ENCODE measurements around the gene ERI2.
"Not testable (repeated sequence)": the region's sequence is repeated elsewhere in the genome, so short reads cannot be mapped to it uniquely, and the experiment has no call there.

ERI2 gene

DNA sequence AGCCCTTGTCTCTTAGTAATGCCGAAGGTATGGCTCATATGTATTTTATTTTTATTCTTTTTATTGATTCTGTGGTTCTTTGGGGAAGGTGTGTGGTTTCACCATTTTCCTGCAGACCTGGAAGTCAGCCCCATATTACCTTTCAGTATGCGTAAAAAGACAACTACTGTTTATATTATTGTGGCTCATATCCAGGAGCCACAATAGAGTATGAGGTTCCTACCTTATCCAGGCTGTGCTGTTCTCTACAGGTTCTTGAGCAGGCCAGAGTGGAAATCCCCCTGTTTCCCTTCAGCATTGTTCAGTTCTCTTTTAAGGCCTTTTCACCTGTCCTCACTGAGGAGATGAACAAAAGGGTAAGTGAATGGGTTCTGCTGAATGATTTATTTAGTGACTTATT, 33.2 kb upstream of the ERI2 start:
- DNase-seq (no peak), ATAC-seq (replicated peaks) (no peak)
- Mint-ChIP-seq H3K36me3 (ENCODE audit: insufficient read depth) (no peaks in the 10 kb centered on the region), H3K9me3 (no peaks in the 10 kb centered on the region), H3K27ac (no peak overlapping the region), H3K4me1 (ENCODE audit: low read depth in 2 of 2) (peaks cover 8 to 9% of the 10 kb centered on the region in 2 donors), H3K4me3 (no peak overlapping the region), H3K27me3 (no peaks in the 10 kb centered on the region)

DNA sequence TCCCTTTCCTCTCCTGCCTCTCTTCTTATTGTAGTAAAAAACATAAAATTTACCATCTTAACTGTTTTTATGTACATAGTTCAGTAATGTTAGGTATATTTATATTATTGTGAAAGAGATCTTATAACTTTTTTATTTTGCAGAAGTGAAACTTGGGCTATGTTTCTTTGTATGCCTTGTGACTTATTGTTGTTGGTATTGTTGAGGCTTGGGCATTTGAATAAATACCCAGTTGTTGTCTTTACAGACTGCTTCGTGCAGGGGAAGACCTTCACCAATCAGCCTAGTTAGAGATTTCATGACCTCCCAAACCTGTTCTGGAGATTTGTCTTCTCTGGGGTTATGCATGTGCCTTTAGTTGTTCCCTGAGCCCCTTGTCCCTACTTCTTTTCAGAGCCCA, 32.0 kb upstream of the ERI2 start:
- Mint-ChIP-seq H3K4me1 (ENCODE audit: low read depth in 2 of 2) (no peaks in the 10 kb centered on the region), H3K9me3 (no peaks in the 10 kb centered on the region), H3K27me3 (no peaks in the 10 kb centered on the region), H3K27ac (no peak overlapping the region), H3K36me3 (ENCODE audit: insufficient read depth) (no peaks in the 10 kb centered on the region), H3K4me3 (no peak overlapping the region)
- ATAC-seq (replicated peaks) (no peak), DNase-seq (no peak)

DNA sequence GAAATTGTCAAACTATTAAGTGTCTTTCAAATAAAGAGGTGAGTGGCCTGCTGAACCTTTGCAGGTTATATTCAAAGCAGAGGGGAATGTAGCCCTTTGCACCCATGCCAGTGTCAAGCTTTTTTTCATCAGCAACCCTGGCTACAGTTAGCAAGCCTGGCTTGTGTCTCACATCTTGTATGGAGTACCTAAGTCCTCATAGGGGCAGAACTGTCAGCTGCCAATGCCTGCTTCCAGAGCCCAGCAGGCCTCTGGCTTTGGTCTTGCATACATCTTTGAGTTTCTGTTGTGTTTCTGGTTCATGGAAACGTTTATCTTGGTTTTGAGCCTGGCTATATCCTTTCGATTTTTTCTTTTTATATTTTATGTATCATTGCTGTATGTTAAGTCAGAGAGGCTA, 26.8 kb upstream of the ERI2 start:
- Mint-ChIP-seq H3K27ac (no peak overlapping the region), H3K36me3 (ENCODE audit: insufficient read depth) (no peaks in the 10 kb centered on the region), H3K4me3 (no peak overlapping the region), H3K4me1 (ENCODE audit: low read depth in 2 of 2) (no peaks in the 10 kb centered on the region), H3K9me3 (no peaks in the 10 kb centered on the region), H3K27me3 (no peaks in the 10 kb centered on the region)
- ATAC-seq (replicated peaks) (no peak), DNase-seq (no peak)

DNA sequence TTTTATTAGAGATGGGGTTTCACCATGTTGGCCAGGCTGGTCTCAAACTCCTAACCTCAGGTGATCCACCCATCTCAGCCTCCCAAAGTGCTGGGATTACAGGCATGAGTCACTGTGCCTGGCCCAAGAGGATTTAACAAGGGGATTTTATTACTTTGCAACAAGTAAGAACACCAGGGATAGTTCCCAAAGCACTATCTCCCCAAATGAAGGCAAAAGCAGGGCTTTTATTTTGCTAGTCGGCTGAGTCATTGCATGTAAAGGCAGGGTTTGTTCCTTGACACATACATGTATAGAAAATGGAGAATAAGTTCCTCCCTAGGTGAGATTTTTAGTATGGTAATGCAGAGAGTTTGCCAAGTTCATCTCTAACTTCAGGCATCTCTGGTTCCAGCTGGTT, 24.1 kb upstream of the ERI2 start:
- Mint-ChIP-seq H3K9me3 (no peaks in the 10 kb centered on the region), H3K27me3 (no peaks in the 10 kb centered on the region), H3K36me3 (ENCODE audit: insufficient read depth) (no peaks in the 10 kb centered on the region), H3K4me3 (no peak overlapping the region), H3K4me1 (ENCODE audit: low read depth in 2 of 2) (no peaks in the 10 kb centered on the region), H3K27ac (no peak overlapping the region)
- ATAC-seq (replicated peaks) (no peak), DNase-seq (no peak)

DNA sequence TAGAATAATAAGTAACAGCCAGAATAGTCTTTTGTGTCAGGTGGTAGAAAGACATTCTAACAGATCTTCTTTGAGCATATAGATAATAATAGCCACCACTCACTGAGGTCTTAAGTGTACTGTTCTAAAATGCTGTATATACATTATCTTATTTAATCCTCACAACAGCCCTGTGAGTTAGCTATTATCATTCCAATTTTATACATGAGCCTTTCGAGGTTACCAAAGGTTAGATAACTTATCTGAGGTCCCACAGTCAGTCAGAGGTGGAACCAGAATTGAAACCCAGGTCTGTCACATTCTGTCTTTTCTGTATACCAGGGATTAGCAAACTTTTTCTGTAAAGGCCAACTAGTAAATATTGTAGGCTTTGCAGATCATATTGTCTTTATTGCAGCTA, 23.3 kb upstream of the ERI2 start:
- Mint-ChIP-seq H3K27ac (no peak overlapping the region), H3K4me1 (ENCODE audit: low read depth in 2 of 2) (no peaks in the 10 kb centered on the region), H3K36me3 (ENCODE audit: insufficient read depth) (no peaks in the 10 kb centered on the region), H3K9me3 (no peaks in the 10 kb centered on the region), H3K27me3 (no peaks in the 10 kb centered on the region), H3K4me3 (no peak overlapping the region)
- ATAC-seq (replicated peaks) (no peak), DNase-seq (no peak)

DNA sequence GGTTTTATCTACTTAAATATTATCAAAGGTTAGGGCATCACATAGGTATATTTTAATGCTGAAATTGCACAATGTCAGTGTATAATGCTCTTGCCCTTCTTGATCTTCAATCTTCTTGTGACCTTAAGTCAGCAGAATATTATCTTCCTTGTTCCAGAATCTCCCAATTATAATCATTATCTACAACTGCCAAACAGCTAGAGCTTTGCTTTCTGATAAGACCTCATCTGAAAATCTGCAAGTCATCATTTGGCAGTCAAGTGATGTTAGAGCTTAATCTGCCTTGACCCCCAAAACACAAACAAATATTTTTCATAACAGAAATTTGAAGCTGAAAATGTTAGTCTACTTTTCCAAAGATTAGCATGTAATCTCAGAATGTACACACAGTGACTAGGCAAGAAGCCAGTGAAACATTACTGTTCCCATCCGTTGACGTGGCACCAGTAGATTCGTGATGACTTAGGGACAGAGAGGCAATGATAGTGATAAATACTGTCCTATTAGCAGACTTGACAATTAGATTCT, 19.8 kb upstream of the ERI2 start:
- DNase-seq = no peak

DNA sequence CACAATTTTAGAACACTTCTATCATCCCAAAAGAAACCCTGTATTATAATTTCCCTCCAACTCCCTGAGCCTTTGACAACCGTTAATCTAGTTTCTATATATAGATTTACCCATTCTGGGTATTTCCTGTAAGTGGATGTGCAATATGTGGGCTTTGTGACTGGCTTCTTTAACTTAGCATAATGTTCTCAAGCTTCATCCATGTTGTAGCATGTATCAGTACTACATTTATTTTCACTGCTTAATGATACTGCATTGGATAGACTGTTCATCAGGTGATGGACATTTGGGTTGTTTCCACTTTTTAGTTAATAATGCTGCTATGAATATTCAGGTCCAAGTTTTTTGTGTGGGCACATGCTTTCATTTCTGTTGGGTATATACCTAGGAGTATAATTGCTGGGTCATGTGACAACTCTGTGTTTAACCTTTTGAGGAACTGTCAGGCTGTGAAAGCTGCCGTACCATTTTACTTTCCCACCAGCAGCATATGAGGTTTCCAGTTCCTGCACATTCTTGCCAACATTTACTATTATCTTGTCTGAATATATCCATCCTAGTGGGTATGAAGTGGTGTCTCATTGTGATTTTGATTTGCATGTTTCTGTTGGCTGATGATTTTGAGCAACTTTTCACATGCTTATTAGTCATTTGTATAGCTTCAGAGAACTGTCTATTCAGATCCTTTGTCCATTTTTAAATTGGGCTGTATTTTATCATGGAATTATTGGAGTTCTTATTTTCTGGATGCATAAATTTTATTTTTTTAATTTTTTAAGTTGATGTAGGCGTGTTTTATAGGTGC, 16.5 kb upstream of the ERI2 start:
- H3K4me1 Mint-ChIP-seq (ENCODE audit: low read depth in 2 of 2) = no peaks in the 10 kb centered on the region
- H3K4me3 Mint-ChIP-seq = no peak overlapping the region
- H3K9me3 Mint-ChIP-seq = no peaks in the 10 kb centered on the region
- no peak for DNase-seq
- no peaks in the 10 kb centered on the region for H3K27me3 Mint-ChIP-seq
- ATAC-seq (replicated peaks) = no peak
- H3K36me3 Mint-ChIP-seq (ENCODE audit: insufficient read depth) = no peaks in the 10 kb centered on the region
- no peak overlapping the region for H3K27ac Mint-ChIP-seq

More for the DNA sequence above, 19.8 kb upstream of the ERI2 start:
- H3K4me3 Mint-ChIP-seq = no peak overlapping the region
- H3K27ac Mint-ChIP-seq = no peak overlapping the region
- no peaks in the 10 kb centered on the region for H3K27me3 Mint-ChIP-seq
- no peaks in the 10 kb centered on the region for H3K4me1 Mint-ChIP-seq (ENCODE audit: low read depth in 2 of 2)
- H3K9me3 Mint-ChIP-seq = no peaks in the 10 kb centered on the region
- H3K36me3 Mint-ChIP-seq (ENCODE audit: insufficient read depth) = no peaks in the 10 kb centered on the region
- ATAC-seq (replicated peaks) = no peak

DNA sequence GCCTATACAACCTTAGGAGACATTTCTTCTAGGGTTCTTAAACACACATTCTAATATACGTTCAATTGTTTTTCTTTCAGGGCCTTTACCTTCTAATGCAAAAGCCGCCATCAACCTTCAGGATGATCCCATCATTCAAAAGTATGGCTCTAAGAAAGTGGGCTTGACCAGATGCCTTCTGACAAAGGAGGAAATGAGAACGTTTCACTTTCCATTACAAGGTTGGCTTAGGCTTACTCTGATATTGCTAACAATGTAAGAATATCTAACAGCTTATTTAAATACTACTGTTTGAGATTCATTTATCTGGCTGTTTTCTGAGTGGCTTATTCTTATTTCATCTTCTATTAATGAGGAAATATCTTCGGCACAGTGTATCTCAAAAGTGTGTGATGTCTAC, 15.4 kb upstream of the ERI2 start:
- ATAC-seq (replicated peaks) (no peak), DNase-seq (no peak)
- Mint-ChIP-seq H3K36me3 (ENCODE audit: insufficient read depth) (no peaks in the 10 kb centered on the region), H3K9me3 (no peaks in the 10 kb centered on the region), H3K4me1 (ENCODE audit: low read depth in 2 of 2) (no peaks in the 10 kb centered on the region), H3K4me3 (no peak overlapping the region), H3K27ac (no peak overlapping the region), H3K27me3 (no peaks in the 10 kb centered on the region)

DNA sequence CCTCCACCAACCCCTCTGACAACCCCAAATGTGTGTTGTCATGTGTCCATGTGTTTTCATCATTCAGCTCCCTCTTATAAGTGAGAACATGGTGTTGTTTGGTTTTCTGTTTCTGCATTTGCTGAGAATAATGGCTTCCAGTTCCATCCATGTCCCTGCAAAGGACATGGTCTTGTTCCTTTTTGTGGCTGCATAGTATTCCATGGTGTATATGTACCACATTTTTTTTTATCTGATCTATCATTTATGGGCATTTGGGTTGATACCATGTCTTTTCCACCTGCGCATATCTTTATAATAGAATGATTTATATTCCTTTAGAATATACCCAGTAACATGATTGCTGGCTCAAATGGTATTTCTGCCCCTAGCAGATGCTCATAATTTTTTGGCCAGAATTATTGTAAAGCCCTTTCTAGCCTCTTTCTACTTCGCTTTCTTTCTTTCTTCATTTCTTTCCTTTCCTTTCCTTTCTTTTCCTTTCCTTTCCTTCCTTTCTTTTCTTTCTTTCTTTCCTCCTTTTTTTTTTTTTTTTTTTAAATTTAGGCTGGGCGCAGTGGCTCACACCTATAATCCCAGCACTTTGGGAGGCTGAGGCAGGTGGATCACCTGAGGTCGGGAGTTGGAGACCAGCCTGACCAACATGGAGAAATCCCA, 12.8 kb upstream of the ERI2 start:
- Mint-ChIP-seq H3K4me1 (ENCODE audit: low read depth in 2 of 2) (peaks cover 0 to 1% of the 10 kb centered on the region in 2 donors), H3K9me3 (no peaks in the 10 kb centered on the region), H3K27ac (no peak overlapping the region), H3K36me3 (ENCODE audit: insufficient read depth) (no peaks in the 10 kb centered on the region), H3K4me3 (no peak overlapping the region), H3K27me3 (no peaks in the 10 kb centered on the region)
- DNase-seq = no peak
- ATAC-seq (replicated peaks) = no peak

DNA sequence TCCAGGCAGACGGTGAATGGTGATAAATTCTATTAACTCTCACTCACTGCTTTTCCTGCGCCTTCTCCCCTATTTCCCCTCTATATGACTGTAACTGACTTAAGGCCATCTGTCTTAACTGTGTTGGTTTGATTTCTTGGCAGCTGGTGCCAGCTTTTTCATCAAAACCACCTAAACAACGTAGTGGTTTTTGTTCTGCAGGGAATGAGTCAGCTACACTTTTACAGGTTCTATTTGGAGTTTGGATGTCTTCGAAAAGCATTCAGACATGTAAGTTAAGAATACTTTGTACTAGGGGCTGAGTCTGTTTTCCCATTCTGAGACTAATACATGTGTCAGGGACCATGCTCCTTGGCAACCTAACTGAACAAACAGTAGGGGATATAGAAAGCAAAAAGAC, 8.5 kb upstream of the ERI2 start:
- Mint-ChIP-seq H3K4me3 (no peak overlapping the region), H3K4me1 (ENCODE audit: low read depth in 2 of 2) (peaks cover 1 to 7% of the 10 kb centered on the region in 2 donors), H3K9me3 (no peaks in the 10 kb centered on the region), H3K27ac (no peak overlapping the region), H3K27me3 (no peaks in the 10 kb centered on the region), H3K36me3 (ENCODE audit: insufficient read depth) (no peaks in the 10 kb centered on the region)
- ATAC-seq (replicated peaks) = no peak
- no peak for DNase-seq

DNA sequence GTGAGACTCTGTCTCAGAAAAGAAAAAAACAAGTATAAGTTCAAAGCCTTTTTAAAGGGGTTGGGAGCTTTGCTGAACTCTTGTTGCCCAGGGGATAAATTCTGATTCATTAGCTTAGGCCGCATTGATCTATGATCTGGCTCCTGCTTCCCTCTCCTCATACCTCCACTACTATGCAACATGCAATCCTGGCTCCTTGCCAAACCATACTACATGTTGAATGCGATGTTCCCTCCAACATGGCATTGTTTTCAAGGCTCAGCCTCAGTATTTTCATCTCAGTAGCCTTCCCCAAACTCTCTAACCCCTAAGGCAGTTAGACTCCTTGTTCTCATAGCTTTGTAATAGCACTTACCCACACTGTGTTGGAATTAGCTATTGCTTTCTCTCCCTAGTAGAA, 6.2 kb upstream of the ERI2 start:
- Mint-ChIP-seq H3K4me1 (ENCODE audit: low read depth in 2 of 2) (peaks cover 4 to 14% of the 10 kb centered on the region in 2 donors), H3K36me3 (ENCODE audit: insufficient read depth) (peaks cover 4% of the 10 kb centered on the region), H3K27ac (no peak overlapping the region), H3K9me3 (no peaks in the 10 kb centered on the region), H3K4me3 (no peak overlapping the region), H3K27me3 (no peaks in the 10 kb centered on the region)
- DNase-seq (no peak), ATAC-seq (replicated peaks) (no peak)

DNA sequence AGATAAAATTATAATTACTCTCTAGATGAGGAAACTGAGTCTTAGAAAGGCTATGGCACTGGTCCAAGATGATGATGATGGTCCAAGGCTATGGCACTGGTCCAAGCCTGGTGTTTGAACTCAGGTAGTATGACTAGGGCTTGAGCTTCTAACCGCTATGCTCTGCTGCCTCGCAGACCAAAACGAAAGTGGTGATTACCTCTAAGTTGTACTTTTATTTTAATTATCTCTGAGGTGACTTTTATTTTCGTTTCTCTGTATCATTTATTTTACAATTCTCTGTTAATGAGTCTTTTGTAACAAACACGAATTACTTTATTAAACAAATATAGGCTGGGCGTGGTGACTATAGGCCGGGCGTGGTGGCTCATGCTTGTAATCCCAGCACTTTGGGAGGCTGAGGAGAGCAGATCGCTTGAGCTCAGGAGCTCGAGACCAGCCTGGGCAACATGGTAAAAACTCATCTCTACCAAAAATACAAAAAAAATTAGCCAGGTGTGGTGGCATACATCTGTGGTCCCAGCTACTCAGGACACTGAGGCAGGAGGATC, 5.7 kb upstream of the ERI2 start:
- peaks cover 4% of the 10 kb centered on the region for H3K36me3 Mint-ChIP-seq (ENCODE audit: insufficient read depth)
- H3K9me3 Mint-ChIP-seq = no peaks in the 10 kb centered on the region
- H3K27me3 Mint-ChIP-seq = no peaks in the 10 kb centered on the region
- no peak overlapping the region for H3K27ac Mint-ChIP-seq
- DNase-seq (no peak), ATAC-seq (replicated peaks) (no peak)
- no peak overlapping the region for H3K4me3 Mint-ChIP-seq
- peaks cover 8 to 17% of the 10 kb centered on the region in 2 donors for H3K4me1 Mint-ChIP-seq (ENCODE audit: low read depth in 2 of 2)

DNA sequence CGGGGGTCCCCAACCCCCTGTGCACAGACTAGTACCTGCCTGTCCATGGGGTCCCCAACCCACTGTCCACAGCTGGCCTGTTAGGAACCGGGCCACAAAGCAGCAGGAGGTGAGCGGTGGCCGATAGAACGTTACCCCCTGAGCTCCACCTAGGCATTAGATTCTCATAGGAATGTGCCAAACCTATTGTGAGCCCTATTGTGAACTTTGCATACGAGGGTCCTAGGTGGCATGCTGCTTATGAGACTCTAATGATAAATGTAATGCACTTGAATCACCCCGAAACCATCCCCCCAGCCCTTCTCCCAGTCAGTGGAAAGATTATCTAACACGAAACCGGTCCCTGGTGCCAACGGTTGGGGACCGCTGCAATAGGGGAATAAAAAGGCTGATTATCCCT, 1.6 kb upstream of the ERI2 start:
- Mint-ChIP-seq H3K4me3 (peak overlapping the region; percentile 96 to 100), H3K9me3 (no peaks in the 10 kb centered on the region)
- no peak for ATAC-seq (replicated peaks)

DNA sequence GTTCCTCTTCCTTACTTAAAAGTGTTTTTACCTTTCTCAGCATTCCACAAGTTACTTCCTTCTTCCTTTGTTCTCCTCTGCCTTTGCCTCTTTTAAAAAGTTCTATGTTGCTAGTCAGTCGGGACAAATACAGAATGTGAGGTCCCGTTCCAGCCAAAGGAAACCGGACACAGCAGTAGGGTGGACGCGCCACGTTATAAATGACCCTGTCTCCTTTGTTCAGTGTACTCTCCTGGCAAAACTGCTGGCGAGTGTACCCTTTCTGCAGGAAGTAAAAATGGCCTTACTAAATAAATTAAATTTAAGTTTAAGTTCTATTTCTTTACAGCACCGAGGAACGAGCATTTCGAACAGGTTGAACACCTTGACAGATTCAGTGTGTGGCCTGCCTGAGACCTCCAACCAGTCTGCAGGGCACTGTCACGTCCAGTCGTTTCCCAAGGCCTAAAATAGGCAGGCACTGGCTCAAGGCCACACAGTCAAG, 546 bp downstream of the ERI2 start:
- peaks cover 13 to 21% of the 10 kb centered on the region in 2 donors for H3K4me1 Mint-ChIP-seq (ENCODE audit: low read depth in 2 of 2)
- not testable (repeated sequence) for H3K9me3 Mint-ChIP-seq

More for the DNA sequence above, 1.6 kb upstream of the ERI2 start:
- peaks cover 10% of the 10 kb centered on the region for H3K36me3 Mint-ChIP-seq (ENCODE audit: insufficient read depth)
- peak overlapping the region; percentile 88 to 96 for H3K27ac Mint-ChIP-seq
- no peaks in the 10 kb centered on the region for H3K27me3 Mint-ChIP-seq
- peaks cover 13 to 25% of the 10 kb centered on the region in 2 donors for H3K4me1 Mint-ChIP-seq (ENCODE audit: low read depth in 2 of 2)
- DNase-seq = no peak

More for the DNA sequence above, 546 bp downstream of the ERI2 start:
- ATAC-seq (replicated peaks); DNase-seq; H3K27me3 Mint-ChIP-seq: not testable (repeated sequence)
- peaks cover 10% of the 10 kb centered on the region for H3K36me3 Mint-ChIP-seq (ENCODE audit: insufficient read depth)
- H3K27ac Mint-ChIP-seq = peak overlapping the region; percentile 96 to 99
- H3K4me3 Mint-ChIP-seq = peak overlapping the region; percentile 96 to 100
